Measurements from ENCODE around the gene B3GALNT1.

B3GALNT1 gene

DNA sequence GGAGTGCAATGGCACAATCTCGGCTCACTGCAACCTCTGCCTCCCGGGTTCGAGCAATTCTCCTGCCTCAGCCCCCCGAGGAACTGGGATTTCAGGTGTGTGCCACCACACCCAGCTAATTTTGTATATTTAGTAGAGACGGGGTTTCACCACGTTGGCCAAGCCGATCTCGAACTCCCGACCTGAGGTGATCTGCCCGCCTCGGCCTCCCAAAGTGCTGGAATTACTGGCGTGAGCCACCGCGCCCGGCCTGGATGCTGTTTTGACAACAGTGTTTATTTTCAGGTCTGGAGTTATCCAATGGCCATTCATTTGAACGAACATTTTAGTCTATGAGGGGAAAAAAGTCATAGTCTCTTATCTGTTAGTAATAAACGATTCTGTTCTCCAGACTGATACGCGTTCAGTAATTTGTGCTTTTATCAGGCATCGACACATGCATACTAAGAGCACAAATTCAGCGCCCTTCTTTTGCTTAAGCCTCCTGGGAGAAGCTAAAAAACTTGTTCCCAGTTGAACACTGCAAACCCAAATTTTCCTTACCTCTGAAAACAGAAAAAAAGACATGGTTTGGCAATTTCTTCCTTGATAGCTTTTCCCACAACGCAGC is 1.3 kb downstream of the B3GALNT1 start:
- no peak for DNase-seq (ENCODE audit: low read depth)
- no peak overlapping the region; the same call in 1 of the 2 replicates for H3K4me3 ChIP-seq (ENCODE audit: low read depth, low read length)
- TF ChIP-seq, protein P1, sequence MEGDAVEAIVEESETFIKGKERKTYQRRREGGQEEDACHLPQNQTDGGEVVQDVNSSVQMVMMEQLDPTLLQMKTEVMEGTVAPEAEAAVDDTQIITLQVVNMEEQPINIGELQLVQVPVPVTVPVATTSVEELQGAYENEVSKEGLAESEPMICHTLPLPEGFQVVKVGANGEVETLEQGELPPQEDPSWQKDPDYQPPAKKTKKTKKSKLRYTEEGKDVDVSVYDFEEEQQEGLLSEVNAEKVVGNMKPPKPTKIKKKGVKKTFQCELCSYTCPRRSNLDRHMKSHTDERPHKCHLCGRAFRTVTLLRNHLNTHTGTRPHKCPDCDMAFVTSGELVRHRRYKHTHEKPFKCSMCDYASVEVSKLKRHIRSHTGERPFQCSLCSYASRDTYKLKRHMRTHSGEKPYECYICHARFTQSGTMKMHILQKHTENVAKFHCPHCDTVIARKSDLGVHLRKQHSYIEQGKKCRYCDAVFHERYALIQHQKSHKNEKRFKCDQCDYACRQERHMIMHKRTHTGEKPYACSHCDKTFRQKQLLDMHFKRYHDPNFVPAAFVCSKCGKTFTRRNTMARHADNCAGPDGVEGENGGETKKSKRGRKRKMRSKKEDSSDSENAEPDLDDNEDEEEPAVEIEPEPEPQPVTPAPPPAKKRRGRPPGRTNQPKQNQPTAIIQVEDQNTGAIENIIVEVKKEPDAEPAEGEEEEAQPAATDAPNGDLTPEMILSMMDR (IDR thresholded peaks at IDR 0.05; ENCODE audit: low read depth, low read length, missing control alignments) = no peak

DNA sequence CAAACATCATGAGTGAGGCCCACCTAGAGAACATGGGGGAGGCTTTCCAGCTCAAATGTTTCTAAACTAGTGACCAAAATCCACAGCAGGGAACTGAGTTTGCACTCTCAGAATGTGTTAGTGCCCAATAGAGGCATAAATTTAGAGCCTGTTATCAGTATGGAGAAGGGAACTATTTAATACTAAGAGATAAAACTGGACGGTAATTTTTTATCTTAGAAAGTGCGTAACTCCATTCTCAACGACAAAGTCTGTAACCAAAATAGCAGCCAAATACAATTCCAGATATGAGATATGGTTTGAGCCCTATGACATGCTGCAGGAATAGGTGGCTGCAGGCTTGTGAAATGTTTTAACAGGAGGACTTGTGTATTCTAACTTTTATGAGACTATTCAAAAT is 3.5 kb downstream of the B3GALNT1 start:
- TF ChIP-seq, protein P1 (IDR thresholded peaks at IDR 0.05; ENCODE audit: low read depth, low read length, missing control alignments) = no peak
- no peak for DNase-seq (ENCODE audit: low read depth)
- no peak overlapping the region for H3K4me3 ChIP-seq (ENCODE audit: low read depth, low read length)

DNA sequence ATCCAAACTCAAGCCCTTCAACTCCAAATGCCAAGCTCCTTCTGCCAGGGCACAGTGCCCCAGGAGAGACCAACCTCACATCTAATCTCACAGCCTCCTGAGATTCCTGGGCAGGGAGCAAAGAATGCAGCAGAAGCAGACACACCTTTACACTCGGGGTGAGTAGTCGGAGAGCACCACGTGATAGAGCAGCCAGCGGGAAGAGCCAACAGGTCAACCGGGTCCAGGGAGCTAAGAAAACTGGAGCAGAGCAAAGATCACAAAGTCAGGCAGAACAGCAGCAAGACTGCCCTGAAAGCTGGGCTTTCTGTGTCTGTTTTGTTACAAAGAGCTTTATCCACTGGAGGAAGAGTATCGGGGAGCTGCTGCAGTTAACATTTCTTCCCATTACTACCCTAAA is 4.2 kb downstream of the B3GALNT1 start:
- TF ChIP-seq, protein P1 (IDR thresholded peaks at IDR 0.05; ENCODE audit: low read depth, low read length, missing control alignments) = no peak
- DNase-seq (ENCODE audit: low read depth) = no peak
- H3K4me3 ChIP-seq (ENCODE audit: low read depth, low read length) = no peak overlapping the region

DNA sequence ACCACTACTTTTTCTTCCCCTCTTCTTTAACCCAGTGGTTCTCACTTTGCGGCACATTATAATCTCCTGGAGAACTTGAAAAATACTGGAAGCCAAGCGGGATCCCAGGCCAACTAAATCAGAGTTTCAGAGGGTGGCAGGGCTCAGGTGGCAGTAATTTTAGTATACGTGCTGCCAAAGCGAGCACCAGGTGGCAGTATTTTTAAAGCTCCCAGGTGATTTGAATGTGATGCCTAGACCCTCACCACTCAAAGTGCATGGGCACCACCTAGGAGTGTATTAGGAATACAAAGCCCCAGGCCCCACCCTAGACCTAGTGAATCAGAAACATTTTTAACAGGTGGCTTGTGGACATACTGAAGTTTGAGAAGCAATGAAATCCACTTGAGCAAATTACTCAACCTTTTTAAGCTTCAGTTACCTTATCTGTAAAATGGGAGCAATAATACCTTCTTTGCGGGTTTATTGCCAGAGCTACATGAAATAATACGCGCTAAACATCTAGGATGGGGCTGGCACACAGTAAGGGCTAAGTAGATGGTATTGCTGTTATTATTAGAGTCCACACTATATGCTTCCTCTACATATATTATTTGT is 8.3 kb downstream of the B3GALNT1 start:
- TF ChIP-seq, protein P1 (IDR thresholded peaks at IDR 0.05; ENCODE audit: low read depth, low read length, missing control alignments) = peak; percentile 41
- H3K4me3 ChIP-seq (ENCODE audit: low read depth, low read length) = no peak overlapping the region
- DNase-seq (ENCODE audit: low read depth) = no peak

DNA sequence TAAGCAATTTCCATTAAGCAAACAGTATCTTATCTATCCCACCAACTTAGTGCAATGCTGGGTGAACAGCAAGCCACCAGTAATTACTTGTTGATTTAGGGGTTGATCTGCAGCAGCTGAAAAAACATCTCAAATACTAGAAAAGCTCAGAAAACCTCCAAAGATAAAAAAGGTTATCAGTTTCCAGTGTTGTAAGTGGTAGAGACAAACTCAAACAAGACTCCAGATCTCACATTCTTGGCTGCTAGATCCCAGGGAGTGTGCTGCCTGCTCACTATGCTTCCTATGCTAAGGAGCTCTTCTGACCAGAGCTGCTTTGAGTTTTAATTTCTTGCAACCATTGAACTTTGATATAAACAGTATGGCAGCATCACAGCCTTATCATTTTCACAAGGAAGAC is 11.3 kb downstream of the B3GALNT1 start:
- TF ChIP-seq, protein P1 (IDR thresholded peaks at IDR 0.05; ENCODE audit: low read depth, low read length, missing control alignments) = no peak
- H3K4me3 ChIP-seq (ENCODE audit: low read depth, low read length) = no peak overlapping the region
- no peak for DNase-seq (ENCODE audit: low read depth)

DNA sequence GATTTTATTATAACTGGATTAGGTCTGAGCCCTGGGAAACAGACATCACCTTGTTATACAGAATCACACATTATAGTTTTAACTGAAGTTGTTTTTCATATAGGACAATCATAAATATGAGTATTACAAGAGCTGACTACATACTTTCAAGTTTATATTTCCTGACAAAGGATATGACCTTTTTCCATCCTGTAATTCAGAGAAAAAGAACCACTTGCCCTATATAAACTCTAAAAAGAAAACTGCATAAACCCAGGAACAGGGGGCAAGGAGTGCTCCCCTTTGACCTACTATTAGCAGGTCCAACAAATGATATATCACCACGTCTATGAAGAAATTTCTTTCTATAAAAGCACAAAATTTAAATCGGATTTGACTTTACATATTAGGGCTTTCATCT is 20.9 kb downstream of the B3GALNT1 start:
- H3K4me3 ChIP-seq (ENCODE audit: low read depth, low read length) = no peak overlapping the region
- TF ChIP-seq, protein P1 (IDR thresholded peaks at IDR 0.05; ENCODE audit: low read depth, low read length, missing control alignments) = no peak
- no peak for DNase-seq (ENCODE audit: low read depth)

DNA sequence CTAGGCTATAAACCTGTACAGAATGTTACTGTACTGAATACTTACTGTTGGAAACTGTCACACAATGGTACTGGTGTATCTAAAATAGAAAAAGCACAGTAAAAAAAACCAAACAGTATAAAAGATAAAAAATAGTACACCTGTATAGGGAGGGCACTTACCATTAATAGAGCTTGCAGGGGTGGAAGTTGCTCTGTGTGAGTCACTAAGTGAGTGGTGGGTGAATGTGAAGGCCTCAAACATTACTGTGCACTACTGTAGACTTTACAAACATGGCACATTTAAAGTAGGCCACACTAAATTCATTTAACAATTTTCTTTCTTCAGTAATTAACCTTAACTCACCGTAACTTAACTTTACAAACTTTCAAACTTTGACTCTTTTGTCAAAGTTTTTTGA is 22.0 kb downstream of the B3GALNT1 start:
- TF ChIP-seq, protein P1 (IDR thresholded peaks at IDR 0.05; ENCODE audit: low read depth, low read length, missing control alignments) = no peak
- H3K4me3 ChIP-seq (ENCODE audit: low read depth, low read length) = no peak overlapping the region
- DNase-seq (ENCODE audit: low read depth) = no peak
